Erythroblast (primary cell): ENCODE results near the gene CTNNA2.

Source experiments
- GATA1 ChIP-seq: IDR thresholded peaks from 2 replicates; pipeline ENCODE4 v1.6.1; 2011; ENCODE audit warnings: low read depth, mild to moderate bottlenecking, control low read depth, low read length, moderate library complexity
- POLR2A ChIP-seq: IDR thresholded peaks from 2 replicates; pipeline ENCODE4 v1.6.1; 2011; ENCODE audit warnings: mild to moderate bottlenecking, low read length

DNA sequence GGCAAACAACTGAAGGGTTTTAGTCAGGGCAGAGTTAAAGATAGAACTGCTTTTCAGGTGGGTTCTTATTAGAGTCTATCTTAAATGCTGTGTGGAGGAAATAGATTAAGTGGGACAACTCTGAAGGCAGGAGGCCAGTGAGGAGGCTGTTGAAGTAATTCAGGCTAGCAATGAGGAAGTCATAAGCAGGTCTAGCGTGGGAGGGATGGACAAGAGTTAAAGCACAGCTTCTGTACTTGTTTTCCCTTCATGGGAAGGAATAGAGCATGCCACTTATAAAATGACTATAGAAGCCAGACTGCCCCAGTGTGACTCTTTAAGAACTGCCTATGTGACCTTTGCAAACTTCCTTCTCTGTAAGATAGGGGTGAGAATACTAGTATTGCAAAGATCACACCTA, 993.7 kb downstream of the CTNNA2 start:
- TF ChIP-seq POLR2A = no peak
- TF ChIP-seq GATA1 = no peak
